Esophagus (tissue), 2 donors: ENCODE results near the gene HMCN2. TPM values are rescaled to one million over a fixed set of nuclear protein-coding genes. Genes with fewer than 3 reads are reported as not detected.

Source experiments
- H3K27ac ChIP-seq, 2 donors: one replicate each; pipeline ENCODE4 v1.5.1; 2013; ENCODE audit warnings: low read depth in 2 of 2, mild to moderate bottlenecking in 2 of 2, inconsistent platforms in 1 of 2, low read length in 1 of 2, moderate library complexity in 1 of 2
- H3K27me3 ChIP-seq, 2 donors: one replicate each; pipeline ENCODE4 v1.6.1; 2013; ENCODE audit warnings: low read length in 2 of 2, control low read depth in 1 of 2, mild to moderate bottlenecking in 1 of 2; ENCODE audit not compliant: insufficient read depth in 2 of 2, control insufficient read depth in 1 of 2
- H3K36me3 ChIP-seq, 2 donors: one replicate each; pipeline ENCODE4 v1.6.1; 2013; ENCODE audit warnings: low read length in 1 of 2; ENCODE audit not compliant: control insufficient read depth in 2 of 2, insufficient read depth in 2 of 2
- H3K4me1 ChIP-seq, 2 donors: one replicate each; pipeline ENCODE4 v1.6.1; 2013; ENCODE audit warnings: low read length in 1 of 2; ENCODE audit not compliant: control insufficient read depth in 2 of 2, insufficient read depth in 2 of 2
- H3K4me3 ChIP-seq, 2 donors: one replicate each; pipeline ENCODE4 v1.5.1; 2013; ENCODE audit warnings: low read length in 2 of 2, mild to moderate bottlenecking in 2 of 2, low read depth in 1 of 2, moderate library complexity in 1 of 2
- H3K9me3 ChIP-seq, 2 donors: one replicate each; pipeline ENCODE4 v1.6.1; 2013; ENCODE audit warnings: mild to moderate bottlenecking in 2 of 2, low read depth in 1 of 2, low read length in 1 of 2, moderate library complexity in 1 of 2; ENCODE audit not compliant: control insufficient read depth in 2 of 2, insufficient read depth in 1 of 2
- WGBS, 2 donors: extraction: QIAGEN DNeasy Blood & Tissue Kit; methylation state at CpG; one replicate each; pipeline ENCODE4 v1.1.7; 2013; 5-methylcytosine and 5-hydroxymethylcytosine counted together
- polyA plus RNA-seq, 2 donors: library from polyadenylated mRNA; stranded (reverse); fragments of 200-250 nt; gene quantifications; one replicate each; pipeline ENCODE4 v1.2.3, GENCODE V29; 2013
- donor health status: healthy with polysubstance abuse.
- donor health status: Bipolar disorder and iron deficiency.

HMCN2 gene
- polyA plus RNA-seq, 2 donors = 4.1 to 4.8 TPM

DNA sequence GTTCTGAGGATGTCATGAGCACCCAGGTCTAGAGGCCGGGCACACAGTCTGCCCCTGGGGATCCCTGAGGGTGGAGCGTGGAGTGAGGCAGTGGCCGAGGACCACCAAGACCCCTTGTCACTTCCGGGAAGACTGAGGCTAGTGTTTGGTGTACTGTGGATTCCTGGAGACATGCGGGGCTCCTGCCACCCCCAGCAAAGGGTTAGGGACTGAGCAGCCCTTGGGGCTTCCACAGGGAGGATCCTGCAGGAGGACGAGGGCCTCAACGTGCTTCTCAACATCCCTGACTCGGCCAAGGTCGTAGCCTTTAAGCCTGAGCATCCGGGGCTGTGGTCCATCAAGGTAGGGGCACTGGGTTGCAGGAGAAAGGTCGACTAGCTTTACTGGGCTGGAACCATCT lies 29.9 kb downstream of the HMCN2 start:
- Histone ChIP-seq H3K36me3 (no peaks in the 10 kb centered on the region), H3K9me3 (no peaks in the 10 kb centered on the region), H3K27ac (no peak overlapping the region), H3K27me3 (no peaks in the 10 kb centered on the region), H3K4me1 (peaks cover 0 to 2% of the 10 kb centered on the region in 2 donors), H3K4me3 (no peak overlapping the region)
- 73 to 79% methylated on average over 11 of the region's 11 CpGs for WGBS, 2 donors

DNA sequence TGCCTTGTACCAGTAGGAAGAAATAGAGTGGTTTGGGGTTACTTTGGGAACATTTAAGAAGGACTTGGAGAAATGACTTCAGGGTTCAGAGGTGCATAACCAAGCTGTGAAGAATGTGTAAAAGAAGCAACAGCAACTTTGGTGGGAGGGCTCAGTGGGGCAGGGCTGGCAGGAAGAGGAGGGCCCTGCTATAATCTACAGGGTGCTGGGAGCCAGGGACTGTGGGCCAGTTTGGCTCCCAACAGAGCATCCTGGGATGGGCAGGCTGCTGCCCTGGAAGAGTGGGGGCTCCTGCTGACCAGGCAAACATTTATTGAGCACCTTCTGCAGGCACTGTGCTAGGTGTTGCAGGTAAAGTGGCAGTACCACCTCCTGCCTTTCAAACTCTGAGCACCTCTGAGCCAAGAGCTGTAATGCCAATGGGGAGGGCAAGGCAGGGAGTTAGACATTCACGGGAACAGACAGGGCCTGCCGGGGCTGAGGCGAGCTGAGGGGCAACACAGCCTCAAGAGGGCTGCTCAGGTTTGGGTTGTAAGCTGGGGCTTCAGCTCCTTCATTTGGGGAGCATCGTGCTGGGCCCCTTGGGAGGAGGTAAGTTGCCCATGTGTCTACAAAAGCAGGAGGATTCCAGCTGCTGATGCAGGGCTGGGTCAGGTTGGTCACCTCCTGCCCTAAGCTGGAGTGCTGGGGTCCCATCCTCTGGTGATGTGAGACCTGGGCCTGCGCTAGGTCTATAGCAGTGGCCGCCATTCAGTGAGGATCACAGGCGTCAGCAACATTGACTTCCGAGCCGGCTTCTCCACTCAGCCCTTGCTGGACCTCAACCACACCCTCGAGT lies 30.6 kb downstream of the HMCN2 start:
- H3K4me1 ChIP-seq = peaks cover 0 to 2% of the 10 kb centered on the region in 2 donors
- H3K36me3 ChIP-seq = no peaks in the 10 kb centered on the region
- no peak overlapping the region for H3K4me3 ChIP-seq
- no peaks in the 10 kb centered on the region for H3K27me3 ChIP-seq
- 83 to 85% methylated on average over 10 of the region's 10 CpGs for WGBS, 2 donors
- H3K27ac ChIP-seq = no peak overlapping the region
- no peaks in the 10 kb centered on the region for H3K9me3 ChIP-seq

DNA sequence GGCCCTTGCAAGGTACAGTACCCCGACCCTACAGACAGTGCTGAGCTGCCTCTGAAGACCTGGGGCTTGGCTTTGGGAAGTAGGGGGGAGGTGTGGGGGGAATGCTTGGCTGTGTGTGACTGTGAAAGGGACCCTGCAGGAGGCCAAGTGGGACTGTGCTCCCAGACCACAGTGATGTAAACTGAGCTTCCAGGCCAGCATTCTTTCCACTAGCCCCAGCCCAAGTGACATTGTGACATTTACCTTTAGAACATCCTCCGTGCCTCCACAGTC lies 31.2 kb downstream of the HMCN2 start:
- H3K4me3 ChIP-seq = no peak overlapping the region
- WGBS, 2 donors = 70 to 75% methylated on average over 2 of the region's 2 CpGs
- no peaks in the 10 kb centered on the region for H3K9me3 ChIP-seq
- H3K27me3 ChIP-seq = no peaks in the 10 kb centered on the region
- H3K27ac ChIP-seq = no peak overlapping the region
- H3K4me1 ChIP-seq = peaks cover 0 to 2% of the 10 kb centered on the region in 2 donors
- H3K36me3 ChIP-seq = no peaks in the 10 kb centered on the region

DNA sequence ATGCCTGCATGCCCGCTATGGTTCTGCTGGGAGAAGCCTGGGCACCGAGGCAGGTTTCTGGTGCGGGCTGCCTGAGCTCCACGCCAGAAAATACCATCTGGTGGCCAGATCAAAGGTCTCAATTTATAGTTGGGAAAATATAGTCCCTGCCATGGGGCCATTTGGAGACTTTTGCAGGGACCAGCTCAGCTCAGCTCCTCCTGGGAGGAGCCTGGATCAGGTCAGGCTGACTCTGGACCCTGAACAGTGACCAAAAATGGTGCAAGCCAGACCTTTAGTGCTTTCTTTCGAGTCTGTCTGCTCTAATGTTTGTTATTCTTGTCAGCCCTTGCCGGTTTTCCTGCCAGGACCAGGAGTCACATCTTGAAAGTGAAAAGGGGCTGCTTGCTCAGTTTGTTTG lies 31.8 kb downstream of the HMCN2 start:
- peaks cover 0 to 2% of the 10 kb centered on the region in 2 donors for H3K4me1 ChIP-seq
- H3K4me3 ChIP-seq = no peak overlapping the region
- H3K27me3 ChIP-seq = no peaks in the 10 kb centered on the region
- no peak overlapping the region for H3K27ac ChIP-seq
- no peaks in the 10 kb centered on the region for H3K9me3 ChIP-seq
- H3K36me3 ChIP-seq = no peaks in the 10 kb centered on the region
- WGBS, 2 donors = 41 to 53% methylated on average over 6 of the region's 6 CpGs

DNA sequence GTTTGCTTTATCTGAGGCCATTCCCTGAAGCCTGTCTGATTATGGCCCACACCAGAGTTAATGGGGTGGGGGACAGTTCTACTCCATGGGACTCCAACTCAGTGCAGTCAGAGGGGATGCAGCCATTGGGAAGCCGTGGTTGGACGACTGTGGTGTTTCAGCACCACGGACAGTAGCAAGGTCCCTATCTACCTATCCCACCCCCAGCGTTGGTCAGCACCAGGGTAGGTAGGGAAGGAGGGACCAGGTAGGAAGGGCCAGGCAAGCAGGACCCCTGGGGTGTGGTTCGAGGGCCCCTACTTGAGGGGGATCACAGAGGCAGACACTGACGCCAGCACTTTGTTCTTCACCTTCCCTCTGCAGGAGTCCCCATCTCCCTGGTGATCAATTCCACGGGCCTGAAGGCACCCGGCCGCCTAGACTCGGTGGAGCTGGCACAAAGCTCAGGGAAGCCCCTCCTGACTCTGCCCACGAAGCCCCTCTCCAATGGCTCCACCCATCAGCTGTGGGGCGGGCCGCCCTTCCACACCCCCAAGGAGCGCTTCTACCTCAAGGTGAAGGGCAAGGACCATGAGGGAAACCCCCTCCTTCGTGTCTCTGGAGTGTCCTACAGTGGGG lies 33.2 kb downstream of the HMCN2 start:
- Histone ChIP-seq H3K27me3 (no peaks in the 10 kb centered on the region), H3K9me3 (no peaks in the 10 kb centered on the region)

DNA sequence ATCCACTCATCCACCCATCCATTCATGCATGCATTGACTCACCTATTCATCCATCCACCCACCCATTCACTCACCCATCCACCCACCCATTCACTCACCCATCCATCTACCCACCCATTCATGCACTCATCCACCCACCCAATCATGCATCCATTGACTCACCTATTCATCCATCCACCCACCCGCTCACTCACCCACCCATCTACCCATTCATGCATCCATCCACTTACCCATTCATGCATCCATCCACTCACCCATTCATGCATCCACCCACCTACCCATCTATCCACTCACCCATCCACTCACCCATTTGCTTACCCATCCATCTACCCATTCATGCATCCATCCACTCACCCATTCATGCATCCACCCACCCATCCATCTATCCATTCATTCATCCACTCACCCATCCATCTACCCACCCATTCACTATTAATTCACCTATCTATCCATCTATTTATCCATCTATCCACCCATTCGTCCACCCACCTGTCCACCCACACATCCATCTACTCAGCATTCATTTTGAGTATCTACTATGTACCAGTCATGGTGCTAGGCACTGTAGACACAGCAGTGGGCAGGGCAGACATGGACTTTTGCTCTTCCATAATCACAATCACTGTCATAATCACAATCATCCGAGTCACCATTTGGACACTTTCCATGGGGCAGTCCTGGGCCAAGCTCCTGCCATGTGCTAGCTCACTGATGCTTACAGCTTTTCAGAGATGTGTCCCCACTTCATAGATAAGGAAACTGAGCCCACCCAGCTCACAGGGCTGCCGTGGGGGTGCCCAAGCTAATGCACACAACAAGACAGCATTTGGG lies 34.4 kb downstream of the HMCN2 start:
- H3K4me3 ChIP-seq = no peak overlapping the region
- no peaks in the 10 kb centered on the region for H3K9me3 ChIP-seq
- no peak overlapping the region for H3K27ac ChIP-seq
- no peaks in the 10 kb centered on the region for H3K27me3 ChIP-seq
- WGBS, 2 donors = 65 to 66% methylated on average over 4 of the region's 4 CpGs
- no peaks in the 10 kb centered on the region for H3K36me3 ChIP-seq
- H3K4me1 ChIP-seq = peaks cover 0 to 2% of the 10 kb centered on the region in 2 donors

More for the DNA sequence above, 33.2 kb downstream of the HMCN2 start:
- Histone ChIP-seq H3K4me1 (peaks cover 0 to 4% of the 10 kb centered on the region in 2 donors), H3K4me3 (no peak overlapping the region), H3K27ac (no peak overlapping the region), H3K36me3 (no peaks in the 10 kb centered on the region)
- WGBS, 2 donors = 57 to 58% methylated on average over 14 to 15 of the region's 15 CpGs

DNA sequence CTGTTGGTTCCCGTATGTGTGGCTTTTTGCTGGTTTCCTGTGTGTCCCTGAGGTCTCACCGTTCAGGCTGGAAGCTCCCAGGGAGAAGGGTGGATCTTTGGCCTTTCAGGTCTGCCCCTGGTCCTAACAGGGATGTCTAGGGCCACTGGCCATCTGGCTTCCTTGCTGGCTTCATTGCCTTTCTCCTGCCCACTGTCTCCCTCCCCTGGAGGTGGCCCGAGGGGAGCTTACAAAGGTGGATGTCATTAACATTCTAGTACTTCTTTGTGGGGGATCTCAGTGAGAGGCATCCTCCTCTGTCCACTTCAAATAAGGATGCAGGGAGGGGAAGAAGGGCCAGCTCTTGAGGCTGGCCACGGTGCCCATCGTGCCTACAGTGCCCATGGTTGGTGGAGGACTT lies 35.2 kb downstream of the HMCN2 start:
- H3K27me3 ChIP-seq = no peaks in the 10 kb centered on the region
- no peak overlapping the region for H3K4me3 ChIP-seq
- H3K4me1 ChIP-seq = peaks cover 0 to 2% of the 10 kb centered on the region in 2 donors
- H3K27ac ChIP-seq = peak overlapping the region; percentile 5 to 34
- 62 to 71% methylated on average over 5 of the region's 5 CpGs for WGBS, 2 donors
- H3K9me3 ChIP-seq = no peaks in the 10 kb centered on the region
- H3K36me3 ChIP-seq = no peaks in the 10 kb centered on the region

DNA sequence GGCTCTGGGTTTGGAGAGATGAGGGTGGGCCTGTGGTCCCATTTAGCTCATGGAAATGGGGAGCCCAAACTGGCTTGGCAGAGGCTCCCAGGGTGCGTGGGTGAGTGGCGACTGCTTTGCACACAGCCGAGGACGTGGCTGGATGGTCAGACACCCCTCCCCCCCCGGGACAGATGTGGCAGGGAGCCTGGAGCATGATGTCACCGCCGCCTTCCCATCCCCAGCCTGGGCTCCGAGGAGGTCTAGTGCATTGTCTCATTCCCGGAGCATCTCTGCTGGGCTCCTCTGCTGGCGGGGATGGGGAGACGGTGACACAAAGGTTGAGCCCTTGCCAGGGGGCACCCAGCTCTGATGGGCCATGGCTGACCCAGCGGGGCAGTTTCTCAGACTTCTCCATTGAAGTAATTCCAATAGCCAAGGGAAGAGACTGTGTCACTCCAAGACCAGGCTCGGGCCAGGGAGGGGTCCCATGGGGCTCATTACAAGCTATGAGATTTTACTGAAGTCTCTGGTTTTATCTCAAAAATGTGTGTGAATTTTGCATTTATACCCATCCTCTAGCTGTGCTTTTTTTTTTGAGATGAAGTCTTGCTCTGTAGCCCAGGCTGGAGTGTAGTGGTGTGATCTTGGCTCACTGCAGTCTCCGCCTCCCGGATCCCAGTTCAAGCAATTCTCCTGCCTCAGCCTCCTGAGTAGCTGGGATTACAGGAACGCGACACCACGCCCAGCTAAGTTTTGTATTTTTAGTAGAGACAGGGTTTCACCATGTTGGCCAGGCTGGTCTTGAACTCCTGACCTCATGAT lies 36.1 kb downstream of the HMCN2 start:
- Histone ChIP-seq H3K27ac (peak overlapping the region in 1 of 2 donors; percentile 61), H3K36me3 (no peaks in the 10 kb centered on the region), H3K4me3 (no peak overlapping the region), H3K9me3 (no peaks in the 10 kb centered on the region), H3K4me1 (peaks cover 0 to 2% of the 10 kb centered on the region in 2 donors), H3K27me3 (no peaks in the 10 kb centered on the region)
- WGBS, 2 donors = 58 to 63% methylated on average over 18 of the region's 18 CpGs
